Activated naive CD4-positive, alpha-beta T cell treated with anti-CD3 and anti-CD28 coated beads, Interleukin-2, amount 50 U/mL, for 24 hours (primary cell): ENCODE data around the gene TLE3.

ENCODE experiments used
- H3K27ac Mint-ChIP-seq: one replicate; pipeline ENCODE4 v1.8.0; 2021; ENCODE audit warnings: mild to moderate bottlenecking, mixed read lengths
- H3K27me3 Mint-ChIP-seq: one replicate; pipeline ENCODE4 v1.8.0; 2021; ENCODE audit warnings: mixed read lengths
- H3K36me3 Mint-ChIP-seq: one replicate; pipeline ENCODE4 v1.8.0; 2021; ENCODE audit warnings: mixed read lengths
- H3K4me1 Mint-ChIP-seq: one replicate; pipeline ENCODE4 v1.8.0; 2021; ENCODE audit warnings: mixed read lengths
- H3K4me3 Mint-ChIP-seq: one replicate; pipeline ENCODE4 v1.8.0; 2021; ENCODE audit warnings: mild to moderate bottlenecking, mixed read lengths
- H3K9me3 Mint-ChIP-seq: one replicate; pipeline ENCODE4 v1.8.0; 2021; ENCODE audit warnings: mixed read lengths

TLE3 gene

GRCh38 chr15:70031713-70032112 is 66.0 kb downstream of the TLE3 start:
- Mint-ChIP-seq H3K27ac (no peak overlapping the region), H3K4me3 (no peak overlapping the region), H3K9me3 (no peaks in the 10 kb centered on the region), H3K27me3 (no peaks in the 10 kb centered on the region), H3K4me1 (no peaks in the 10 kb centered on the region), H3K36me3 (no peaks in the 10 kb centered on the region)

GRCh38 chr15:70031261-70031660 is 66.5 kb downstream of the TLE3 start:
- Mint-ChIP-seq H3K9me3 (no peaks in the 10 kb centered on the region), H3K4me3 (no peak overlapping the region), H3K27me3 (no peaks in the 10 kb centered on the region), H3K36me3 (no peaks in the 10 kb centered on the region), H3K27ac (no peak overlapping the region), H3K4me1 (no peaks in the 10 kb centered on the region)

- H3K4me1 Mint-ChIP-seq: no peaks in the 10 kb centered on the region
- H3K36me3 Mint-ChIP-seq: no peaks in the 10 kb centered on the region
These were observed 66.9 kb downstream of the TLE3 start for GRCh38 chr15:70030851-70031250.

GRCh38 chr15:70029297-70029701 is 68.4 kb downstream of the TLE3 start:
- no peaks in the 10 kb centered on the region for H3K27me3 Mint-ChIP-seq
- H3K4me1 Mint-ChIP-seq: no peaks in the 10 kb centered on the region
- H3K27ac Mint-ChIP-seq: no peak overlapping the region
- no peaks in the 10 kb centered on the region for H3K36me3 Mint-ChIP-seq
- no peak overlapping the region for H3K4me3 Mint-ChIP-seq
- H3K9me3 Mint-ChIP-seq: no peaks in the 10 kb centered on the region

More at GRCh38 chr15:70030851-70031250, 66.9 kb downstream of the TLE3 start:
- no peaks in the 10 kb centered on the region for H3K27me3 Mint-ChIP-seq
- H3K27ac Mint-ChIP-seq: no peak overlapping the region
- H3K4me3 Mint-ChIP-seq: no peak overlapping the region
- H3K9me3 Mint-ChIP-seq: no peaks in the 10 kb centered on the region

GRCh38 chr15:70027518-70027917 is 70.2 kb downstream of the TLE3 start:
- no peaks in the 10 kb centered on the region for H3K9me3 Mint-ChIP-seq
- no peak overlapping the region for H3K27ac Mint-ChIP-seq
- H3K4me1 Mint-ChIP-seq: peaks cover 10% of the 10 kb centered on the region
- H3K36me3 Mint-ChIP-seq: no peaks in the 10 kb centered on the region
- no peak overlapping the region for H3K4me3 Mint-ChIP-seq
- H3K27me3 Mint-ChIP-seq: no peaks in the 10 kb centered on the region

- no peak overlapping the region for H3K27ac Mint-ChIP-seq
- no peaks in the 10 kb centered on the region for H3K27me3 Mint-ChIP-seq
- H3K9me3 Mint-ChIP-seq: no peaks in the 10 kb centered on the region
- H3K4me3 Mint-ChIP-seq: no peak overlapping the region
- H3K4me1 Mint-ChIP-seq: peaks cover 10% of the 10 kb centered on the region
- H3K36me3 Mint-ChIP-seq: peaks cover 2% of the 10 kb centered on the region
These were observed 70.7 kb downstream of the TLE3 start for GRCh38 chr15:70026991-70027390.

GRCh38 chr15:70025413-70026296 is 72.1 kb downstream of the TLE3 start:
- Mint-ChIP-seq H3K4me3 (no peak overlapping the region), H3K27ac (no peak overlapping the region), H3K36me3 (peaks cover 4% of the 10 kb centered on the region), H3K4me1 (peaks cover 10% of the 10 kb centered on the region), H3K27me3 (no peaks in the 10 kb centered on the region), H3K9me3 (no peaks in the 10 kb centered on the region)

- Mint-ChIP-seq H3K4me1 (peaks cover 10% of the 10 kb centered on the region), H3K9me3 (no peaks in the 10 kb centered on the region), H3K27me3 (no peaks in the 10 kb centered on the region), H3K27ac (no peak overlapping the region), H3K36me3 (peaks cover 4% of the 10 kb centered on the region), H3K4me3 (no peak overlapping the region)
These were observed 73.2 kb downstream of the TLE3 start for GRCh38 chr15:70024521-70024920.

GRCh38 chr15:70023769-70024491 is 73.8 kb downstream of the TLE3 start:
- Mint-ChIP-seq H3K27ac (no peak overlapping the region), H3K36me3 (peaks cover 4% of the 10 kb centered on the region), H3K4me1 (peaks cover 10% of the 10 kb centered on the region), H3K4me3 (no peak overlapping the region), H3K27me3 (no peaks in the 10 kb centered on the region), H3K9me3 (no peaks in the 10 kb centered on the region)

GRCh38 chr15:70023064-70023768 is 74.5 kb downstream of the TLE3 start:
- no peak overlapping the region for H3K4me3 Mint-ChIP-seq
- no peaks in the 10 kb centered on the region for H3K9me3 Mint-ChIP-seq
- no peaks in the 10 kb centered on the region for H3K27me3 Mint-ChIP-seq
- peaks cover 10% of the 10 kb centered on the region for H3K4me1 Mint-ChIP-seq
- peak overlapping the region; percentile 68 for H3K27ac Mint-ChIP-seq
- peaks cover 4% of the 10 kb centered on the region for H3K36me3 Mint-ChIP-seq

- Mint-ChIP-seq H3K36me3 (peaks cover 4% of the 10 kb centered on the region), H3K4me1 (peaks cover 20% of the 10 kb centered on the region), H3K4me3 (no peak overlapping the region), H3K9me3 (no peaks in the 10 kb centered on the region), H3K27ac (no peak overlapping the region), H3K27me3 (peaks cover 4% of the 10 kb centered on the region)
These were observed 77.5 kb downstream of the TLE3 start for GRCh38 chr15:70020229-70020628.

- peaks cover 4% of the 10 kb centered on the region for H3K36me3 Mint-ChIP-seq
- peaks cover 20% of the 10 kb centered on the region for H3K4me1 Mint-ChIP-seq
- no peaks in the 10 kb centered on the region for H3K9me3 Mint-ChIP-seq
- H3K27me3 Mint-ChIP-seq: peaks cover 4% of the 10 kb centered on the region
- no peak overlapping the region for H3K27ac Mint-ChIP-seq
- H3K4me3 Mint-ChIP-seq: no peak overlapping the region
These were observed 78.8 kb downstream of the TLE3 start for GRCh38 chr15:70018646-70019600.

GRCh38 chr15:70017801-70018200 is 79.9 kb downstream of the TLE3 start:
- peaks cover 4% of the 10 kb centered on the region for H3K27me3 Mint-ChIP-seq
- H3K4me1 Mint-ChIP-seq: peaks cover 12% of the 10 kb centered on the region
- H3K36me3 Mint-ChIP-seq: peaks cover 4% of the 10 kb centered on the region
- no peaks in the 10 kb centered on the region for H3K9me3 Mint-ChIP-seq
- H3K27ac Mint-ChIP-seq: no peak overlapping the region
- no peak overlapping the region for H3K4me3 Mint-ChIP-seq

GRCh38 chr15:70017025-70017424 is 80.7 kb downstream of the TLE3 start:
- Mint-ChIP-seq H3K27me3 (peaks cover 4% of the 10 kb centered on the region), H3K9me3 (no peaks in the 10 kb centered on the region), H3K27ac (no peak overlapping the region), H3K4me1 (peaks cover 10% of the 10 kb centered on the region), H3K36me3 (peaks cover 2% of the 10 kb centered on the region), H3K4me3 (peak overlapping the region; percentile 21)

- Mint-ChIP-seq H3K27ac (no peak overlapping the region), H3K9me3 (no peaks in the 10 kb centered on the region), H3K4me3 (peak overlapping the region; percentile 21), H3K36me3 (no peaks in the 10 kb centered on the region), H3K4me1 (peaks cover 10% of the 10 kb centered on the region), H3K27me3 (peaks cover 4% of the 10 kb centered on the region)
These were observed 81.2 kb downstream of the TLE3 start for GRCh38 chr15:70016511-70016994.
